ENCODE results near the gene LINGO3. TPM values are rescaled to one million over a fixed set of nuclear protein-coding genes. Genes with fewer than 3 reads are reported as not detected.

The LINGO3 gene
- total and polyA plus RNA-seq, 2 of the 8 experiments (the other 6 are each of a cell fraction or from before 2014, with no cell fraction given), result 0.59 TPM; not detected in 1

DNA sequence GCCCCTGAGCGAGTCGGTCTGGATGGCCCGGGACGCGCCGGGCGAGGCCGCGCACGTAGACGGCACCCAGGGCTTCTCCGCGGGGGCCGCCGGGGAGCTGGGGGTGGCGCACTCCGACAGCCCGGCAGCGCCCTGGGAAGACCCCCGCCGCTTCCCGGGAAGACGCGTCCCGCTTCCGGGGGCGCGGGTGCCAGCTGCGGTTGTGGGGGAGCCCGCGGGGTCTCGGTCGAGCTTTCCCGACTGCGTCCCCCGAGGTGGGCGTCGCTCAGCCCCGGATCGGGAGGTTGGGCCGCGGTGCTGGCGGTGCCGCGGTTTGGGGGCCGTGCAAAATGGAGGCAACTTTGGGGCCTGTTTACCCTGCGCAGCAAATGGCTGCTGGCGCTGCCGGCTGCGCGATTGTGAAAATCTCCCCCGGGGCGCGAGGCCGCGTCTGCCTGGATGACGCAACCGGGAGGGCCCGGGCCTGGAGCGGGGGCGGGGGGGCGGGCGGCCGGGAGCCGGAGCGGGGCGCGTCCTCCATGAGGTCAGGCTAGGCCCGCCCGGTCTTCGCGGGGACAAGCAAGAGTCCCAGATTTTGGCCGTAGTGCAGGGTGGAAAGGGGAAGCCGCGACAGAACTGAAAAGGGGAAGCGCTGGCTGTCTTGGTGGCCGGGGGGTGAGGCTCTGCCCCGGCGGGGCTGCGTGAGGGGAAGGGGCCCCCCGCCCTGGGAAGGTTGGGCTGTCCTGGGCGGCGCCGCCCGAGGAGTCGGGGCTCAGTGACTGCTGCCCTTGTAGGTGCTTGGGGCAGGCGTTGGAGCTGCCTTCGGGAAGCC is 37.3 kb downstream of the LINGO3 start (continued):
- TF ChIP-seq ASH2L (IDR thresholded peaks at IDR 0.05; ENCODE audit: low read length), result no peak
- no peak for TF ChIP-seq CHD1 (IDR thresholded peaks at IDR 0.05; ENCODE audit: low read depth, low read length)
- TF ChIP-seq POLR2A (IDR thresholded peaks at IDR 0.05; ENCODE audit: control extremely low read depth in 1 of 2, low read depth in 2 of 2, low read length in 2 of 2), result no peak
- TF ChIP-seq ZNF274 (IDR thresholded peaks at IDR 0.05; ENCODE audit: borderline replicate concordance, extremely low read depth, low read length), result no peak
- TF ChIP-seq SP4 (IDR thresholded peaks at IDR 0.05; ENCODE audit: low read length), result no peak
- peak; percentile 46; the same call in 1 of the 2 replicates for TF ChIP-seq TAF1 (IDR thresholded peaks at IDR 0.05; ENCODE audit: low read depth, low read length)
- no peak for TF ChIP-seq TEAD4 (IDR thresholded peaks at IDR 0.05; ENCODE audit: low read depth, low read length)
- no peak for TF ChIP-seq SIX5 (IDR thresholded peaks at IDR 0.05; ENCODE audit: low read depth, low read length)
- no peak for TF ChIP-seq E2F6 (IDR thresholded peaks at IDR 0.05)
- no peak for TF ChIP-seq MAFK (IDR thresholded peaks at IDR 0.05; ENCODE audit: low read depth, low read length)
- TF ChIP-seq CBX8 (IDR thresholded peaks at IDR 0.05; ENCODE audit: borderline replicate concordance, low read depth, low read length), result no peak
- TF ChIP-seq EGR1 (IDR thresholded peaks at IDR 0.05; ENCODE audit: borderline replicate concordance, low read depth, low read length), result no peak
- TF ChIP-seq HDAC6 (IDR thresholded peaks at IDR 0.05; ENCODE audit: low read depth, low read length), result no peak
- no peak for TF ChIP-seq CBX5 (IDR thresholded peaks at IDR 0.05; ENCODE audit: low read depth, low read length)
- TF ChIP-seq JUN (IDR thresholded peaks at IDR 0.05; ENCODE audit: low read depth, low read length), result no peak
